ENCODE results near the gene ZFP91. TPM values are rescaled to one million over a fixed set of nuclear protein-coding genes. Genes with fewer than 3 reads are reported as not detected.
A peak's percentile ranks its signal among the peaks of the same experiment; 100 is the strongest.

The ZFP91 gene
- total and polyA plus RNA-seq, 2 experiments from 2014 or later, result 10.2 to 30.0 TPM

- H3K36me3 ChIP-seq (ENCODE audit: insufficient read depth), result no peaks in the 10 kb centered on the region
- Mint-ChIP-seq H3K4me1 (peaks cover 59% of the 10 kb centered on the region), H3K27ac (peak overlapping the region; percentile 66), H3K27me3 (ENCODE audit: insufficient read depth, low read depth, poor library complexity) (no peaks in the 10 kb centered on the region), H3K36me3 (ENCODE audit: low read depth) (peaks cover 7% of the 10 kb centered on the region; the same call in 2 of the 3 replicates), H3K9me3 (no peaks in the 10 kb centered on the region), H3K4me3 (peak overlapping the region; percentile 29; the same call in 1 of the 3 replicates)
- ATAC-seq (peak; percentile 54; the same call in 2 of the 3 replicates), DNase-seq (ENCODE audit: low spot score) (no peak)
- no peaks in the 10 kb centered on the region for H3K27me3 ChIP-seq (ENCODE audit: insufficient read depth)
- peaks cover 28% of the 10 kb centered on the region for H3K4me1 ChIP-seq (ENCODE audit: insufficient read depth)
- no peak overlapping the region for H3K27ac ChIP-seq (ENCODE audit: low read depth)
- no peaks in the 10 kb centered on the region for H3K9me2 ChIP-seq (ENCODE audit: insufficient read depth)
- H3K79me2 ChIP-seq (replicated peaks; ENCODE audit: insufficient read depth), result peaks cover 100% of the 10 kb centered on the region
- no peak overlapping the region for H2AFZ ChIP-seq
- H3K4me2 ChIP-seq, result peak overlapping the region; percentile 29; the same call in 1 of the 2 replicates
- TF ChIP-seq ZNF114 (CRISPR knock-in tag; IDR thresholded peaks at IDR 0.05), result no peak
- TF ChIP-seq NANOG (IDR thresholded peaks at IDR 0.05; ENCODE audit: borderline replicate concordance), result no peak
- peak; percentile 26; the same call in 1 of the 2 replicates for TF ChIP-seq ZNF462 (CRISPR knock-in tag; IDR thresholded peaks at IDR 0.05)
- no peak for TF ChIP-seq EZH2phosphoT487 (IDR thresholded peaks at IDR 0.05; ENCODE audit: unreplicated experiment)
- no peak for TF ChIP-seq POLR2AphosphoS5 (IDR thresholded peaks at IDR 0.05; ENCODE audit: low read depth)
- no peak for TF ChIP-seq CTCF (conservative IDR thresholded peaks at IDR 0.05; ENCODE audit: low read depth in 2 of 2)
- TF ChIP-seq CREB1 (CRISPR knock-in tag; IDR thresholded peaks at IDR 0.05; ENCODE audit: low read depth), result no peak
- TF ChIP-seq EZH2 (IDR thresholded peaks at IDR 0.05; ENCODE audit: low read depth, unreplicated experiment), result no peak
- no peak for TF ChIP-seq ZNF331 (CRISPR knock-in tag; IDR thresholded peaks at IDR 0.05; ENCODE audit: low read depth)
- no peaks in the 10 kb centered on the region for H3F3A ChIP-seq (replicated peaks; ENCODE audit: low read depth)
- H4K20me1 ChIP-seq (replicated peaks; ENCODE audit: insufficient read depth), result peaks cover 24% of the 10 kb centered on the region
- H3K4me3 ChIP-seq, result no peak overlapping the region
Measured at GRCh38 chr11:58600510-58600909, 21.6 kb downstream of the ZFP91 start.
